H1 (cell line): ENCODE data around the gene CNGA1. TPM values are rescaled to one million over a fixed set of nuclear protein-coding genes. Genes with fewer than 3 reads are reported as not detected.

ENCODE experiments used
- JUND ChIP-seq: IDR thresholded peaks from 2 replicates; pipeline ENCODE4 v1.6.1; 2011; ENCODE audit warnings: mild to moderate bottlenecking, improper control_type of control experiment, low read length
- NANOG ChIP-seq: IDR thresholded peaks from 2 replicates; pipeline ENCODE4 v1.6.1; 2011; ENCODE audit warnings: low read length, low read depth, mild to moderate bottlenecking, inconsistent platforms; ENCODE audit not compliant: insufficient read depth, poor library complexity, severe bottlenecking
- RBBP5 ChIP-seq: IDR thresholded peaks from 2 replicates; pipeline ENCODE4 v1.7.1; 2012; ENCODE audit warnings: low read depth, mild to moderate bottlenecking, inconsistent platforms, low read length, moderate library complexity, borderline replicate concordance
- RXRA ChIP-seq: IDR thresholded peaks from 2 replicates; pipeline ENCODE4 v1.6.1; 2011; ENCODE audit warnings: low read depth, mild to moderate bottlenecking, low read length, moderate library complexity; ENCODE audit not compliant: insufficient read depth
- polyA plus RNA-seq, 7 experiments: library from polyadenylated mRNA; depleted of rRNA in 3 of 7; stranded (reverse) in 5 of 7; unstranded in 2 of 7; fragments of >200 nt in 5 of 7; fragments of 200-250 nt in 2 of 7; gene quantifications; 1 replicate in 5 of 7; 2 replicates in 1 of 7; 4 replicates in 1 of 7; pipeline versions ENCODE4 v1.2.1 to v1.2.3, GENCODE V29; 2011 to 2013; ENCODE audit warnings: missing spikeins in 2 of 7, mixed read lengths in 2 of 7
- total RNA-seq: library from RNA; stranded (reverse); fragmentation: NEBNext Ultra II Directional; extraction: Animal tissue kit (Norgen Biotek cat#: 25700); gene quantifications from 2 replicates; pipeline ENCODE4 v1.2.1, GENCODE V29; 2021
- TF ChIP-seq, protein P1 (sequence below): fragments of 300-600 bp; sonication (generic); IDR thresholded peaks from 2 replicates; pipeline ENCODE4 v1.7.1; 2012; ENCODE audit warnings: low read length, moderate library complexity, mild to moderate bottlenecking, inconsistent platforms; ENCODE audit not compliant: insufficient replicate concordance
- TF ChIP-seq, protein P2 (sequence below): IDR thresholded peaks from 2 replicates; pipeline ENCODE4 v1.6.1; 2011; ENCODE audit warnings: low read length, improper control_type of control experiment

CNGA1 gene
- total and polyA plus RNA-seq, 2 of the 8 experiments (the other 6 are each of a cell fraction or from before 2014, with no cell fraction given) = 0.17 to 0.54 TPM

DNA sequence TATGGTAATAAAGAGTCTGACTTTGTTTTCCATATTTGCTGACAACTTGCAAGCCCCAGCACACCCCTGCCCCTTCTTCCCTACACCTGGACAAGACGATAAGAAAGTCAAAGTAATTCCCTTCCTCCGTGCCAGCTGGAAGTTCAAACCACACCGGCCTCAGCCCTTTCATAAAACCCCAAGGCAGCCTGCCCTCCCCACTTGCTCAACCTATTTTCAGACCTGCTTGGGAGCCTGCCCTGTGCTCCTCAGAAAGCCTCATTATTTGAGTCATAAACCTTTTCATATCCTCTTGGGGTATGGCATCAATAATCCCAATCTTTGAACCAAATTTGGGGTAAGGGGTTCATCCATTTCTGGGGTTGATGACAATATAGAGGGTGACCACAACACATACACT is 29.6 kb upstream of the CNGA1 start (continued):
- TF ChIP-seq, protein P1, sequence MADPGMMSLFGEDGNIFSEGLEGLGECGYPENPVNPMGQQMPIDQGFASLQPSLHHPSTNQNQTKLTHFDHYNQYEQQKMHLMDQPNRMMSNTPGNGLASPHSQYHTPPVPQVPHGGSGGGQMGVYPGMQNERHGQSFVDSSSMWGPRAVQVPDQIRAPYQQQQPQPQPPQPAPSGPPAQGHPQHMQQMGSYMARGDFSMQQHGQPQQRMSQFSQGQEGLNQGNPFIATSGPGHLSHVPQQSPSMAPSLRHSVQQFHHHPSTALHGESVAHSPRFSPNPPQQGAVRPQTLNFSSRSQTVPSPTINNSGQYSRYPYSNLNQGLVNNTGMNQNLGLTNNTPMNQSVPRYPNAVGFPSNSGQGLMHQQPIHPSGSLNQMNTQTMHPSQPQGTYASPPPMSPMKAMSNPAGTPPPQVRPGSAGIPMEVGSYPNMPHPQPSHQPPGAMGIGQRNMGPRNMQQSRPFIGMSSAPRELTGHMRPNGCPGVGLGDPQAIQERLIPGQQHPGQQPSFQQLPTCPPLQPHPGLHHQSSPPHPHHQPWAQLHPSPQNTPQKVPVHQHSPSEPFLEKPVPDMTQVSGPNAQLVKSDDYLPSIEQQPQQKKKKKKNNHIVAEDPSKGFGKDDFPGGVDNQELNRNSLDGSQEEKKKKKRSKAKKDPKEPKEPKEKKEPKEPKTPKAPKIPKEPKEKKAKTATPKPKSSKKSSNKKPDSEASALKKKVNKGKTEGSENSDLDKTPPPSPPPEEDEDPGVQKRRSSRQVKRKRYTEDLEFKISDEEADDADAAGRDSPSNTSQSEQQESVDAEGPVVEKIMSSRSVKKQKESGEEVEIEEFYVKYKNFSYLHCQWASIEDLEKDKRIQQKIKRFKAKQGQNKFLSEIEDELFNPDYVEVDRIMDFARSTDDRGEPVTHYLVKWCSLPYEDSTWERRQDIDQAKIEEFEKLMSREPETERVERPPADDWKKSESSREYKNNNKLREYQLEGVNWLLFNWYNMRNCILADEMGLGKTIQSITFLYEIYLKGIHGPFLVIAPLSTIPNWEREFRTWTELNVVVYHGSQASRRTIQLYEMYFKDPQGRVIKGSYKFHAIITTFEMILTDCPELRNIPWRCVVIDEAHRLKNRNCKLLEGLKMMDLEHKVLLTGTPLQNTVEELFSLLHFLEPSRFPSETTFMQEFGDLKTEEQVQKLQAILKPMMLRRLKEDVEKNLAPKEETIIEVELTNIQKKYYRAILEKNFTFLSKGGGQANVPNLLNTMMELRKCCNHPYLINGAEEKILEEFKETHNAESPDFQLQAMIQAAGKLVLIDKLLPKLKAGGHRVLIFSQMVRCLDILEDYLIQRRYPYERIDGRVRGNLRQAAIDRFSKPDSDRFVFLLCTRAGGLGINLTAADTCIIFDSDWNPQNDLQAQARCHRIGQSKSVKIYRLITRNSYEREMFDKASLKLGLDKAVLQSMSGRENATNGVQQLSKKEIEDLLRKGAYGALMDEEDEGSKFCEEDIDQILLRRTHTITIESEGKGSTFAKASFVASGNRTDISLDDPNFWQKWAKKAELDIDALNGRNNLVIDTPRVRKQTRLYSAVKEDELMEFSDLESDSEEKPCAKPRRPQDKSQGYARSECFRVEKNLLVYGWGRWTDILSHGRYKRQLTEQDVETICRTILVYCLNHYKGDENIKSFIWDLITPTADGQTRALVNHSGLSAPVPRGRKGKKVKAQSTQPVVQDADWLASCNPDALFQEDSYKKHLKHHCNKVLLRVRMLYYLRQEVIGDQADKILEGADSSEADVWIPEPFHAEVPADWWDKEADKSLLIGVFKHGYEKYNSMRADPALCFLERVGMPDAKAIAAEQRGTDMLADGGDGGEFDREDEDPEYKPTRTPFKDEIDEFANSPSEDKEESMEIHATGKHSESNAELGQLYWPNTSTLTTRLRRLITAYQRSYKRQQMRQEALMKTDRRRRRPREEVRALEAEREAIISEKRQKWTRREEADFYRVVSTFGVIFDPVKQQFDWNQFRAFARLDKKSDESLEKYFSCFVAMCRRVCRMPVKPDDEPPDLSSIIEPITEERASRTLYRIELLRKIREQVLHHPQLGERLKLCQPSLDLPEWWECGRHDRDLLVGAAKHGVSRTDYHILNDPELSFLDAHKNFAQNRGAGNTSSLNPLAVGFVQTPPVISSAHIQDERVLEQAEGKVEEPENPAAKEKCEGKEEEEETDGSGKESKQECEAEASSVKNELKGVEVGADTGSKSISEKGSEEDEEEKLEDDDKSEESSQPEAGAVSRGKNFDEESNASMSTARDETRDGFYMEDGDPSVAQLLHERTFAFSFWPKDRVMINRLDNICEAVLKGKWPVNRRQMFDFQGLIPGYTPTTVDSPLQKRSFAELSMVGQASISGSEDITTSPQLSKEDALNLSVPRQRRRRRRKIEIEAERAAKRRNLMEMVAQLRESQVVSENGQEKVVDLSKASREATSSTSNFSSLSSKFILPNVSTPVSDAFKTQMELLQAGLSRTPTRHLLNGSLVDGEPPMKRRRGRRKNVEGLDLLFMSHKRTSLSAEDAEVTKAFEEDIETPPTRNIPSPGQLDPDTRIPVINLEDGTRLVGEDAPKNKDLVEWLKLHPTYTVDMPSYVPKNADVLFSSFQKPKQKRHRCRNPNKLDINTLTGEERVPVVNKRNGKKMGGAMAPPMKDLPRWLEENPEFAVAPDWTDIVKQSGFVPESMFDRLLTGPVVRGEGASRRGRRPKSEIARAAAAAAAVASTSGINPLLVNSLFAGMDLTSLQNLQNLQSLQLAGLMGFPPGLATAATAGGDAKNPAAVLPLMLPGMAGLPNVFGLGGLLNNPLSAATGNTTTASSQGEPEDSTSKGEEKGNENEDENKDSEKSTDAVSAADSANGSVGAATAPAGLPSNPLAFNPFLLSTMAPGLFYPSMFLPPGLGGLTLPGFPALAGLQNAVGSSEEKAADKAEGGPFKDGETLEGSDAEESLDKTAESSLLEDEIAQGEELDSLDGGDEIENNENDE = no peak
- no peak for TF ChIP-seq RXRA
- TF ChIP-seq, protein P2, sequence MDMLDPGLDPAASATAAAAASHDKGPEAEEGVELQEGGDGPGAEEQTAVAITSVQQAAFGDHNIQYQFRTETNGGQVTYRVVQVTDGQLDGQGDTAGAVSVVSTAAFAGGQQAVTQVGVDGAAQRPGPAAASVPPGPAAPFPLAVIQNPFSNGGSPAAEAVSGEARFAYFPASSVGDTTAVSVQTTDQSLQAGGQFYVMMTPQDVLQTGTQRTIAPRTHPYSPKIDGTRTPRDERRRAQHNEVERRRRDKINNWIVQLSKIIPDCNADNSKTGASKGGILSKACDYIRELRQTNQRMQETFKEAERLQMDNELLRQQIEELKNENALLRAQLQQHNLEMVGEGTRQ = no peak
- TF ChIP-seq NANOG = no peak
- TF ChIP-seq JUND = no peak
- no peak for TF ChIP-seq RBBP5
